Activated CD8-positive, alpha-beta memory T cell treated with anti-CD3 and anti-CD28 coated beads for 4 hours (primary cell): Measurements from ENCODE around the gene ASCL5.

ENCODE experiments used
- DNase-seq, 2 donors: peaks; one replicate each; pipeline ENCODE4 v3.0.0-alpha.2; 2020; ENCODE audit warnings: low read depth in 2 of 2

The ASCL5 gene

DNA sequence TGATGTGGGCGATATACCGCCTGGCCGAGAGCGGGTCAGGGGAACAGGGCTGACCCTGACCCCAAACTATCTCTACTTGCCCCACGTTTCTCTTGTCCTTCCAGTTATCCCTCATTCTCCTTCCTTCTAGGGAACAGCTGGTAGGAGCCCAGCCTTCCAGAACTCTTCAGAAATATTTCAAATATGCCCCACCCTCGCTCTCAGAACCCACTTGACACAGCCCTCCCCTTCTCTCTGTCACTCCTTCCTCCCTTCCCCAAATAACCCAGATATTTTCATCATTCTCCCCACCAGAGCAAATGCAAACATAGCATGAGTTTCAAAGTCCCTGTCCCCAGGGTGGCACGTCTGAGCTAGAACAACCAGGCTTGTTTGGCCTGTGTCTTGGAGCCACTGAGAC is 15.8 kb downstream of the ASCL5 start:
- no peak for DNase-seq

DNA sequence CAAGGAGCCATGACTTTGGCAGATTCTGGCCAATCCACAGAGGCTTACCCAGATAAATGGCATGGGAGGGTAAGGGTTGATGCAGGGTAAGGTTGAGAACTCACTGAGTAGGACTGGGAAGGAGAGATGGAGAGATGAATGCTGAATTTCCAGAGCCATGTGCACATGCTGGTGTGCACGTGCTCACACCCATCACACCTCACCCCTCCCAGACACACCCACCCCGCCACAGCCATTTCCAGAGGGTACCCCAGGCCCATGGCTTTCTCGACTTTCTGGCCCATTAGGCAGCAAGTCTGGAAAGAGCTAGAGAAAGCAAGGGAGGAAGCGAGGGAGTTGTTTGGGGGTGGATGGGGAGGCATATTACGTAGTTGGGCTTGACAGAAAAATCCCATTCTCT is 16.4 kb downstream of the ASCL5 start:
- DNase-seq, result no peak

- DNase-seq, result no peak
Measured at GRCh38 chr1:201110138-201110537, 16.8 kb downstream of the ASCL5 start.

GRCh38 chr1:201109651-201110050 is 17.3 kb downstream of the ASCL5 start:
- no peak for DNase-seq

- DNase-seq, result no peak
Measured at GRCh38 chr1:201108614-201109013, 18.4 kb downstream of the ASCL5 start.

DNA sequence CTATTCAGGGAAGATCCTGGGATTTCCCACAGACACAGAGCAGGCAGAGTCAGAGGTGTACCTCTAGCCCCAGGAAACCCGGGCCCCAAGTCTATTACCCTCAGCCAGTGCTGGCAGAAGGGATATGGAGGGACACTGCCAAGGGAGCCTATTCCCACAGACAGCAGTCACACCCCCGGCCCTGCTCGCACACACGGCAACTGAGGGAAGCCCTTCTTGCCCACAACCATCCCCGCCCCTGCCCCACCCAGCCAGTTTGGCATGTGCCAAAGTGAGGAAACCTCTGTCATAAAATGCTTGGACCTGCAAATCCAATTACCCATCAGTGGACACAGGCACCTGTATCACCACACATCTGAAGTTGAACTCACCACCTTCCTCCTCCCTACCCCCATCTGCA is 21.3 kb downstream of the ASCL5 start:
- DNase-seq, result no peak

DNA sequence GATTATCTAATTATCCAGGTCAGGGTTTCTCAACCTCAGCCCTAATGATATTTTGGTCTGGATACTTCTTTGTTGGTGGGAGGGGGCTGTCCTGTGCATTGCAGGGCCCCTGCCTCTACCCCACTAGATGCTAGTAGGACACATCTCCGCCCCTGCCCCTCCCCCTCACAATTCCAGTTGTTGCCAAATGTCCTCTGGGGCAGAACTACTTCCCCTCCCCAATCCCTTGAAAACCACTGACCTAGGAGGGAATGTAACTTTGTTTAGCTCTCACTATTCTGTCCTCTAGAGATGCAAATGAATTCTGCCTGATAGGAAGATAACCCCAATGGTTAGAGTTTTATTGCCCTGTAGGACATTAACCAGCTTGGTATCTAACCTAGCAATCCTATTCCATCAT is 22.8 kb downstream of the ASCL5 start:
- DNase-seq, result no peak

DNA sequence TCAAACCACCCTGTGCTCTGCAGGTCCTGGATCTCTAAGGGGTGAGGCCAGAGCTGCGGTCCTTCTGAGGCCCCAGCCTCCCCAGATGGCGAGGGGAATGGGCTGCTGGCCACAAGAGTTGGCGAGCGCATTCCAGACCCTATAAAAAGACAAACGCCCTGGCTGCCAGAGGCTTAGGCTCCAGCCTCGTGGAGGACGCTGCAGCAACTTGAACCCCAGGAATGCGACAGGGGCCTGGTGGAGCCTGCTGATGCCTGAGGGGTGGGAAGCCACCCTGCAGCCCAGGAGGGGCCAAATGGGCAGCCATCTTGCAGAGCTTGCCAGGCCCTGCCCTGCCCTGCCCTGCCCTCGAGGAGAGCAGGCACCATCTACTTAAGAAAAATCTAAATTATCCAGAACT is 23.3 kb downstream of the ASCL5 start:
- DNase-seq, result no peak

- no peak for DNase-seq
Measured at GRCh38 chr1:201100169-201100930, 26.6 kb downstream of the ASCL5 start.

- DNase-seq, result no peak
Measured at GRCh38 chr1:201098992-201099677, 27.8 kb downstream of the ASCL5 start.

DNA sequence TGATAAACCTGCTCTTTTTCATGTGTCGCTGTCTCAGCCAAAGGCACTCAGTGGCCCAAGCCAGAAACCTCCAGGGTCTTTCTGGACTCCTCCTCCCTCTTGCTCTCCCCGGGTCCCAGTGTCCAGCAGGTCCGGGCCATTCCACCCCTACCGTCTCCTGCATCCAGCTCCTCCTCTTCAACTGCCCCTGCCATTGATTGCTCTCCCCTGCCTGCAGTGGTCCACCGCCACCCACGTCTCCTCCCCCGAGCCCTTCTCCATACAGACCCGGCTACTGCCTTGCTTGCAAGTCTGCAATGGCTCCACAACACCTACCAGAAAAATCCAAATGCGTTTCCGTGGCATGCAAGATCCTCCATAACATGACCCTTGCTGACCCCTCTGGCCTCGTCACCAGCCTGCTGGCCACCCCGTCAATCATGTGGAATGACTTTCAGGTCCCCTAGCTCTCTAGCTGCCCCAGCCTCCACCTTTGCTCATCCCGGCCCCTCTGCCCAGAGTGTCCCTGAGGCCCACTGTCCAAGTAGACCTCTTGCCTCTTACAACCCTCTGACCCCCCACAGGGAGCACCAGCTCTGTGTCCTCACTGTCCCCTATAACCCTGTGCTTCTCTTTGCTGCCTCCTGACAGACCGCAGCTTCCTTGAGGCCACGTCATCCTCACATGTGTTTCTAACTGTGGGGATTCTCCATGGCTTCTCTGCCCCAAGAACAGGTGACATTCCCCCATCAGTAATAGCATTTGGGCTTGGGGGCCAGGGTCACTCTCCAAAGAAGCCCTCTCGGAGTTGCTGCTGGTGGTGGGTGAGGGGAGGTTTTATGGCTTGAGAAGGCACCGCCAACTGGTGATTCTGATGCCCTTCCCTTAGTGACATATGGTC is 29.8 kb downstream of the ASCL5 start:
- DNase-seq, result no peak

DNA sequence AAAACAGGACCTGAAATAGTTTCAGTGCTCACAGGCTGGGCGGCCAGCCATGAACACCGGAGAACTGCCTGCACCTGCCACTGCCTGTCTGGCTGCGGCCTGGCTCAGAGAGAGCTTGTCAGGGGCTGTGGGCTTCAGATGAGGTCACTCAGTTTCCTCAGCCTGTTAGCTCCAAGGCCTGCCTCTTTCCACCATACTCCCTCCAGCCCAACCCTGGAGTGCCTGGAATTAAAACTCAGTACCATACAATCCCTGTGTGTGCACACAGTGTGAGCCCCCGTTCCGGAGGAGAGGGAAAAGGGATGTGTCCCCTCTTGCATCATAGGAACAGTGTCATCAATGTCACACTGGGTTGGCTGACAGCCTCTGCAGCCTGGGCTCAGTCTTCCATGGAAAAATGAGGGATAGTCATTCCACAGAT is 30.9 kb downstream of the ASCL5 start:
- no peak for DNase-seq

DNA sequence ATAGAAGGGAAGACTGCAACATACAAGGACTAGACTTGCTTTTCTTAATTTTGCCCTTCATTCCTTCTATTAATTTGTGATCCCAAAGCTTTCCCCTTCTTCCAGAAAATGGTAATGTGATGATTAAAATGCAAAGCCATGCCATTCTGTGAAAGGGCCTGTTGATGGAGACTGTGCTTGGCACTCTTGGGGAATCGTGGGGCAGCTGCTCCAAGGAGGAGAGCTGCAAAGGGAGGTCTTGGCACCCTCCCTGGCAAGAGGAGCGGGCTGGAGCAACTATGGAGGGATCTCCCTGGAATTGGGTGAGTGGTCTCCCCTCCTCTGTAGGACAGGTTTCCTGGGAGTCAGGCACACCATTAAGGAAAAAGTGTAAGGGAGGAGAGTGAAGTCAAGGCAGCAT is 31.4 kb downstream of the ASCL5 start:
- DNase-seq, result no peak

DNA sequence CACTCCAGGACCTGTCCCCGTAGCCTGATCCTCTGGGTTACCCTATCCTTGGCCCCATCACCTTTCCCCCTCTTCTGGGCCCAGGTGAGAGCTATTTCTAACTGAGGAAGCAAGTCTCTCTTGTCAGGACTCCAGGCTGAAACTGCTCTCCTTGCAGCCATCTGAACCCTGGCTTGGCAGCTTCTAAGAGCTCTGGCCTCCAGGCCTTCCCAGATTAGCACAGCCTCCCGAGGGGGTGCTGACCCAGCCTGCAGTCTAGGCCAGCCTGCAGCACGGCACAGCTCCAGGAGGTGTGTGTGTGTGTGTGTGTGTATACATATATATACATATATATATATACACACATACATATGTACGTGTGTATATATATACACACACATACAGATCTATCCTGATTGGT is 32.2 kb downstream of the ASCL5 start:
- DNase-seq, result no peak

DNA sequence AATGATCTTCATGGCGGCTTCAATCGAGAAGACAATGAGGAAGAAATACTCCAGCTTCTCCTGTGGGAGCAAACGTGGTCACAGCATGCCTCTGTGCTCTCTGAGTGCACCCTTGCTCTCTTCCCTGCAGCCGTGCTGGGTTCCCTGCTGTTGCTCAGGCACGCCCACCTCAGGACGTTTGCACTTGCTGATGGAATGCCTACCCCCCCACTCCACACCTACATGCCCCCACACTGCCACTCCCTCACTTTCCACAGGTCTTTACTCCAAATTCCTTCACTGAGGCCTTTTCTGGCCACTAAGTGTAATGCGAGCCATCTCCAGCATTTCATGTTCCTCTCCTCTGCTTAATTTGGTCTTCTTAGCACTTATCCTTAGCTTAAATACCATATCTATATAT is 33.0 kb downstream of the ASCL5 start:
- no peak for DNase-seq

DNA sequence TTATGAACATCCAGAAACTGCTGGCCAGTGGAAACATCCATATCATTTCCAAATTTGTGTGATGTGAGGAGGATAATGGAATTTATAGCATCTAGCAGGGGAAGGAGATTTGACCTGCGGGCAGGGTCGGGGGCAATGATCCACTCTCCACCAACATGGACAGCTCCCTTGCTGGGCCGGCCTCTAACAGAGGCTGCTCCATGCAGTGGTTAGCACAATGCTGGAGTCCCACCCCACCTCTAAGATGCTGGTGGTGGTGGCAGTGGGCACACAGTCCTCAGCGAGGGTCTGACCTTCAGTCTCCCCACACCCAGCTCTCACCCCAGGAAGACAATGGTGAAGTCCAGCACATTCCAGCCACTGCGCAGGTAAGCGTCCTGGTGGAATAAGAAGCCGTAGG is 33.4 kb downstream of the ASCL5 start:
- DNase-seq, result no peak

- DNase-seq, result no peak
Measured at GRCh38 chr1:201092738-201093137, 34.2 kb downstream of the ASCL5 start.

DNA sequence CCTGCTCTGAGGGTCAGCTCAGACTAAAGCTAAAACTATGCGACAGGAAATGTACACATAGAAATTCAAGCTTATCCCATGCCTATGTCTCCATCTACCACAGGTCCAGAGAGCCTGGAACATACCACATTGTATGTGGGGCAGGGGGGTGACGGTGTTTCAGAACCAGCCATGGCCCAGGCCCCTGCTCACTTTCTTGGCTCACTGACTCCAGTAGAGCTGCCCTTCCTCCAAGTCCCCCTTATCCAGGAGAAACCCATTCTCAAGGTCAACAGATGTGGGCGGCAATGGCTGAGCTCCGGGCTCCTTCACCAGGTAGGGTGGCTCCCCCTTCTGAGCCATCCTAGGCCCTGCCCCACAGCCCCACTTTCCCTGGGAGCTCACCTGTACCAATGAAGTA is 35.7 kb downstream of the ASCL5 start:
- no peak for DNase-seq

GRCh38 chr1:201090541-201090940 is 36.4 kb downstream of the ASCL5 start:
- DNase-seq, result no peak

GRCh38 chr1:201089596-201089995 is 37.4 kb downstream of the ASCL5 start:
- DNase-seq, result no peak

- no peak for DNase-seq
Measured at GRCh38 chr1:201088901-201089525, 38.0 kb downstream of the ASCL5 start.

GRCh38 chr1:201088395-201088794 is 38.6 kb downstream of the ASCL5 start:
- DNase-seq, result no peak
